ENCODE results near the gene TTC13. TPM values are rescaled to one million over a fixed set of nuclear protein-coding genes. Genes with fewer than 3 reads are reported as not detected.
"Not testable (repeated sequence)": the region's sequence is repeated elsewhere in the genome, so short reads cannot be mapped to it uniquely, and the experiment has no call there.

TTC13 gene
- total RNA-seq (2012; rRNA removed), result 7.1 and 9.8 TPM in 2 replicates

GRCh38 chr1:230978491-230979388 is at the start of gene TTC13, which contains the start of gene ARV1:
Gene TTC13 (minus strand): TSS chr1:230978861. CDS start chr1:230978830, 31 bp downstream.
Gene ARV1 (plus strand): TSS chr1:230979094. CDS start chr1:230979106, 12 bp downstream.
- Histone ChIP-seq H3K9ac (ENCODE audit: low read depth, low read length) (peak within 1 kb of the TSS; percentile 73), H3K36me3 (ENCODE audit: insufficient read depth, low read length) (peaks cover 7% of the 10 kb centered on the region), H3K4me1 (ENCODE audit: control insufficient read depth, insufficient read depth, low read length) (peaks cover 15% of the 10 kb centered on the region), H3K27me3 (ENCODE audit: control insufficient read depth, insufficient read depth, low read length) (no peaks in the 10 kb centered on the region), H3K4me3 (ENCODE audit: low read length) (peak within 1 kb of the TSS; percentile 78), H3K4me2 (ENCODE audit: low read length) (peak within 1 kb of the TSS; percentile 86), H3K9me3 (replicated peaks; ENCODE audit: low read length) (no peaks in the 10 kb centered on the region)

- no peak overlapping the region for H3K9ac ChIP-seq (ENCODE audit: low read depth, low read length)
- no peaks in the 10 kb centered on the region for H3K36me3 ChIP-seq (ENCODE audit: insufficient read depth, low read length)
- H3K27me3 ChIP-seq (ENCODE audit: control insufficient read depth, insufficient read depth, low read length), result no peaks in the 10 kb centered on the region
- H3K4me3 ChIP-seq (ENCODE audit: low read length), result no peak overlapping the region
- no peaks in the 10 kb centered on the region for H3K4me1 ChIP-seq (ENCODE audit: control insufficient read depth, insufficient read depth, low read length)
- no peaks in the 10 kb centered on the region for H3K9me3 ChIP-seq (replicated peaks; ENCODE audit: low read length)
- no peak overlapping the region for H3K4me2 ChIP-seq (ENCODE audit: low read length)
These were observed 49.3 kb upstream of the TTC13 start for GRCh38 chr1:231027971-231028370.

- Histone ChIP-seq H3K4me1 (ENCODE audit: control insufficient read depth, insufficient read depth, low read length) (no peaks in the 10 kb centered on the region), H3K36me3 (ENCODE audit: insufficient read depth, low read length) (no peaks in the 10 kb centered on the region), H3K27me3 (ENCODE audit: control insufficient read depth, insufficient read depth, low read length) (no peaks in the 10 kb centered on the region), H3K9me3 (replicated peaks; ENCODE audit: low read length) (no peaks in the 10 kb centered on the region), H3K9ac (ENCODE audit: low read depth, low read length) (no peak overlapping the region), H3K4me2 (ENCODE audit: low read length) (no peak overlapping the region), H3K4me3 (ENCODE audit: low read length) (no peak overlapping the region)
These were observed 48.7 kb upstream of the TTC13 start for GRCh38 chr1:231027136-231027925.

GRCh38 chr1:231026576-231026975 is 47.9 kb upstream of the TTC13 start:
- no peak overlapping the region for H3K9ac ChIP-seq (ENCODE audit: low read depth, low read length)
- no peaks in the 10 kb centered on the region for H3K27me3 ChIP-seq (ENCODE audit: control insufficient read depth, insufficient read depth, low read length)
- peaks cover 4% of the 10 kb centered on the region for H3K4me1 ChIP-seq (ENCODE audit: control insufficient read depth, insufficient read depth, low read length)
- no peaks in the 10 kb centered on the region for H3K36me3 ChIP-seq (ENCODE audit: insufficient read depth, low read length)
- no peak overlapping the region for H3K4me3 ChIP-seq (ENCODE audit: low read length)
- no peaks in the 10 kb centered on the region for H3K9me3 ChIP-seq (replicated peaks; ENCODE audit: low read length)
- no peak overlapping the region for H3K4me2 ChIP-seq (ENCODE audit: low read length)

- H3K36me3 ChIP-seq (ENCODE audit: insufficient read depth, low read length), result no peaks in the 10 kb centered on the region
- no peak overlapping the region for H3K4me3 ChIP-seq (ENCODE audit: low read length)
- no peaks in the 10 kb centered on the region for H3K9me3 ChIP-seq (replicated peaks; ENCODE audit: low read length)
- H3K4me2 ChIP-seq (ENCODE audit: low read length), result no peak overlapping the region
- H3K27me3 ChIP-seq (ENCODE audit: control insufficient read depth, insufficient read depth, low read length), result no peaks in the 10 kb centered on the region
- H3K4me1 ChIP-seq (ENCODE audit: control insufficient read depth, insufficient read depth, low read length), result peaks cover 26% of the 10 kb centered on the region
- H3K9ac ChIP-seq (ENCODE audit: low read depth, low read length), result no peak overlapping the region
These were observed 44.5 kb upstream of the TTC13 start for GRCh38 chr1:231023150-231023549.

- H3K4me2 ChIP-seq (ENCODE audit: low read length); H3K9me3 ChIP-seq (replicated peaks; ENCODE audit: low read length); H3K36me3 ChIP-seq (ENCODE audit: insufficient read depth, low read length); H3K9ac ChIP-seq (ENCODE audit: low read depth, low read length); H3K4me3 ChIP-seq (ENCODE audit: low read length); H3K27me3 ChIP-seq (ENCODE audit: control insufficient read depth, insufficient read depth, low read length): not testable (repeated sequence)
- H3K4me1 ChIP-seq (ENCODE audit: control insufficient read depth, insufficient read depth, low read length), result peaks cover 26% of the 10 kb centered on the region
These were observed 43.9 kb upstream of the TTC13 start for GRCh38 chr1:231022543-231022942.

- H3K9ac ChIP-seq (ENCODE audit: low read depth, low read length), result no peak overlapping the region
- no peaks in the 10 kb centered on the region for H3K27me3 ChIP-seq (ENCODE audit: control insufficient read depth, insufficient read depth, low read length)
- H3K4me3 ChIP-seq (ENCODE audit: low read length), result no peak overlapping the region
- peaks cover 26% of the 10 kb centered on the region for H3K4me1 ChIP-seq (ENCODE audit: control insufficient read depth, insufficient read depth, low read length)
- no peak overlapping the region for H3K4me2 ChIP-seq (ENCODE audit: low read length)
- no peaks in the 10 kb centered on the region for H3K9me3 ChIP-seq (replicated peaks; ENCODE audit: low read length)
- H3K36me3 ChIP-seq (ENCODE audit: insufficient read depth, low read length), result no peaks in the 10 kb centered on the region
These were observed 42.9 kb upstream of the TTC13 start for GRCh38 chr1:231021540-231022031.

GRCh38 chr1:231020816-231021215 is 42.2 kb upstream of the TTC13 start:
- H3K4me1 ChIP-seq (ENCODE audit: control insufficient read depth, insufficient read depth, low read length), result peaks cover 29% of the 10 kb centered on the region
- H3K9me3 ChIP-seq (replicated peaks; ENCODE audit: low read length), result no peaks in the 10 kb centered on the region
- peak overlapping the region; percentile 26 for H3K4me3 ChIP-seq (ENCODE audit: low read length)
- no peaks in the 10 kb centered on the region for H3K36me3 ChIP-seq (ENCODE audit: insufficient read depth, low read length)
- H3K9ac ChIP-seq (ENCODE audit: low read depth, low read length), result peak overlapping the region; percentile 25
- no peaks in the 10 kb centered on the region for H3K27me3 ChIP-seq (ENCODE audit: control insufficient read depth, insufficient read depth, low read length)
- H3K4me2 ChIP-seq (ENCODE audit: low read length), result peak overlapping the region; percentile 59

- Histone ChIP-seq H3K9ac (ENCODE audit: low read depth, low read length) (peak overlapping the region; percentile 25), H3K4me3 (ENCODE audit: low read length) (peak overlapping the region; percentile 26)
These were observed 41.5 kb upstream of the TTC13 start for GRCh38 chr1:231020139-231020601.

GRCh38 chr1:231019711-231020110 is 41.0 kb upstream of the TTC13 start:
- H3K4me3 ChIP-seq (ENCODE audit: low read length), result no peak overlapping the region
- H3K27me3 ChIP-seq (ENCODE audit: control insufficient read depth, insufficient read depth, low read length), result no peaks in the 10 kb centered on the region
- H3K9me3 ChIP-seq (replicated peaks; ENCODE audit: low read length), result no peaks in the 10 kb centered on the region
- peak overlapping the region; percentile 59 for H3K4me2 ChIP-seq (ENCODE audit: low read length)
- peaks cover 31% of the 10 kb centered on the region for H3K4me1 ChIP-seq (ENCODE audit: control insufficient read depth, insufficient read depth, low read length)
- no peaks in the 10 kb centered on the region for H3K36me3 ChIP-seq (ENCODE audit: insufficient read depth, low read length)
- no peak overlapping the region for H3K9ac ChIP-seq (ENCODE audit: low read depth, low read length)

More at GRCh38 chr1:231020139-231020601, 41.5 kb upstream of the TTC13 start:
- Histone ChIP-seq H3K27me3 (ENCODE audit: control insufficient read depth, insufficient read depth, low read length) (no peaks in the 10 kb centered on the region), H3K36me3 (ENCODE audit: insufficient read depth, low read length) (no peaks in the 10 kb centered on the region), H3K9me3 (replicated peaks; ENCODE audit: low read length) (no peaks in the 10 kb centered on the region), H3K4me1 (ENCODE audit: control insufficient read depth, insufficient read depth, low read length) (peaks cover 31% of the 10 kb centered on the region), H3K4me2 (ENCODE audit: low read length) (peak overlapping the region; percentile 59)

- Histone ChIP-seq H3K27me3 (ENCODE audit: control insufficient read depth, insufficient read depth, low read length) (no peaks in the 10 kb centered on the region), H3K4me2 (ENCODE audit: low read length) (no peak overlapping the region), H3K36me3 (ENCODE audit: insufficient read depth, low read length) (no peaks in the 10 kb centered on the region), H3K4me1 (ENCODE audit: control insufficient read depth, insufficient read depth, low read length) (peaks cover 30% of the 10 kb centered on the region), H3K4me3 (ENCODE audit: low read length) (no peak overlapping the region), H3K9me3 (replicated peaks; ENCODE audit: low read length) (no peaks in the 10 kb centered on the region), H3K9ac (ENCODE audit: low read depth, low read length) (no peak overlapping the region)
These were observed 38.3 kb upstream of the TTC13 start for GRCh38 chr1:231016966-231017365.
